ENCODE measurements around the gene CCDC7.

CCDC7 gene

DNA sequence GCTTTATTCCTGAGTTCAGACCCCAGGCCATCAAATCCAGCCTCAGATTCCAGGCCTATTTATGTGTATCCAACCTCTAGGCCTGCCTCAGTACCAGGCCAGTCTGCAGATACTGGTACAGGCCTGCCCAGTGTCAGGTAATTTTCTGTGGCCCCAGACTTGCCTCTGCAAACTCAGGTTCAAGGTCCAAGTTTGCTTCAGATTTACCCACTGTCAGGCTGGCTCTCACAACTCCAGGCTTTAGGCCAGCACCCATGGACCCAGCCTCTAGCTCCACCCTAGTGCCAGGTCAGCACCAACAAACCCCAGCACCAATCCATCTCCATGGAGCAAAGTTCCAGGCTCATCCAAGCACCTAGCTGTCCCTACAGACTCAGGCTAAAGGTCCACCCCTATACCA, 342.4 kb downstream of the CCDC7 start:
- Histone ChIP-seq H3K79me2 (ENCODE audit: insufficient read depth, low read length) (no peaks in the 10 kb centered on the region), H2AFZ (ENCODE audit: low read depth, low read length) (no peak overlapping the region), H3K27me3 (ENCODE audit: insufficient read depth, low read length, poor library complexity) (no peaks in the 10 kb centered on the region), H3K36me3 (ENCODE audit: insufficient read depth, low read length) (no peaks in the 10 kb centered on the region), H3K4me3 (ENCODE audit: low read depth in 1 of 2, low read length in 2 of 2) (no peak overlapping the region), H4K20me1 (ENCODE audit: insufficient read depth, low read length) (no peaks in the 10 kb centered on the region), H3K9ac (ENCODE audit: low read depth, low read length) (no peak overlapping the region), H3K9me3 (ENCODE audit: insufficient read depth, low read length, severe bottlenecking) (peaks cover 6% of the 10 kb centered on the region), H3K4me1 (ENCODE audit: insufficient read depth, low read length) (no peaks in the 10 kb centered on the region), H3K27ac (ENCODE audit: low read length) (no peak overlapping the region), H3K4me2 (ENCODE audit: insufficient read depth, low read length) (no peak overlapping the region)
- DNase-seq (no peak), ATAC-seq (ENCODE audit: insufficient read depth, low read depth) (no peak)
- TF ChIP-seq, protein P1, sequence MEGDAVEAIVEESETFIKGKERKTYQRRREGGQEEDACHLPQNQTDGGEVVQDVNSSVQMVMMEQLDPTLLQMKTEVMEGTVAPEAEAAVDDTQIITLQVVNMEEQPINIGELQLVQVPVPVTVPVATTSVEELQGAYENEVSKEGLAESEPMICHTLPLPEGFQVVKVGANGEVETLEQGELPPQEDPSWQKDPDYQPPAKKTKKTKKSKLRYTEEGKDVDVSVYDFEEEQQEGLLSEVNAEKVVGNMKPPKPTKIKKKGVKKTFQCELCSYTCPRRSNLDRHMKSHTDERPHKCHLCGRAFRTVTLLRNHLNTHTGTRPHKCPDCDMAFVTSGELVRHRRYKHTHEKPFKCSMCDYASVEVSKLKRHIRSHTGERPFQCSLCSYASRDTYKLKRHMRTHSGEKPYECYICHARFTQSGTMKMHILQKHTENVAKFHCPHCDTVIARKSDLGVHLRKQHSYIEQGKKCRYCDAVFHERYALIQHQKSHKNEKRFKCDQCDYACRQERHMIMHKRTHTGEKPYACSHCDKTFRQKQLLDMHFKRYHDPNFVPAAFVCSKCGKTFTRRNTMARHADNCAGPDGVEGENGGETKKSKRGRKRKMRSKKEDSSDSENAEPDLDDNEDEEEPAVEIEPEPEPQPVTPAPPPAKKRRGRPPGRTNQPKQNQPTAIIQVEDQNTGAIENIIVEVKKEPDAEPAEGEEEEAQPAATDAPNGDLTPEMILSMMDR (IDR thresholded peaks at IDR 0.05; ENCODE audit: borderline replicate concordance, extremely low read depth, low read length, poor library complexity, severe bottlenecking), result no peak
- no peak for TF ChIP-seq EZH2 (IDR thresholded peaks at IDR 0.05; ENCODE audit: borderline replicate concordance, low read depth, low read length, severe bottlenecking)

DNA sequence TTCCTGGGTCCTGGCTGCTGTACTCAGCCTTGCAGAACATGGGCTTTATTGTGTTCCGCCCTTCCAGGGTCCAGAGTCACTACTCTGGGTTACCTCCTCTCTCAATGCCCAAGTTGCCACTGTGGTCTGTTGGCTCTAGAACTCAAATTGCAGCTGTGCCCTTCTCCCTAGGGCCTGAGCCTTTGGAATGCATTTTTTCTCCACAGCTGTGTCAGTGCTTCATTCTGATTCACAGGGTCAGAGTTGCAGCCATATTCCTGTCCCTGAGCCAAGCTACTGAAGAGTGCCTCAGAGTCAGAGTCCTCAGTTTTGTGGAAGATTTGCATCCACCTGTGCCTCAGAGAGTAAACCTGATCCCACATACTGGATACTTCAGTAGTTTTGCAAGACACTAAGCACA, 344.5 kb downstream of the CCDC7 start:
- TF ChIP-seq, protein P1 (IDR thresholded peaks at IDR 0.05; ENCODE audit: borderline replicate concordance, extremely low read depth, low read length, poor library complexity, severe bottlenecking), result no peak
- no peak for TF ChIP-seq EZH2 (IDR thresholded peaks at IDR 0.05; ENCODE audit: borderline replicate concordance, low read depth, low read length, severe bottlenecking)
- no peak for DNase-seq
- Histone ChIP-seq H3K27ac (ENCODE audit: low read length) (no peak overlapping the region), H3K36me3 (ENCODE audit: insufficient read depth, low read length) (no peaks in the 10 kb centered on the region), H2AFZ (ENCODE audit: low read depth, low read length) (no peak overlapping the region), H3K27me3 (ENCODE audit: insufficient read depth, low read length, poor library complexity) (no peaks in the 10 kb centered on the region), H3K4me1 (ENCODE audit: insufficient read depth, low read length) (no peaks in the 10 kb centered on the region), H4K20me1 (ENCODE audit: insufficient read depth, low read length) (no peaks in the 10 kb centered on the region), H3K9me3 (ENCODE audit: insufficient read depth, low read length, severe bottlenecking) (peaks cover 6% of the 10 kb centered on the region), H3K4me2 (ENCODE audit: insufficient read depth, low read length) (no peak overlapping the region), H3K9ac (ENCODE audit: low read depth, low read length) (no peak overlapping the region), H3K79me2 (ENCODE audit: insufficient read depth, low read length) (no peaks in the 10 kb centered on the region), H3K4me3 (ENCODE audit: low read depth in 1 of 2, low read length in 2 of 2) (no peak overlapping the region)
- ATAC-seq (ENCODE audit: insufficient read depth, low read depth), result no peak

DNA sequence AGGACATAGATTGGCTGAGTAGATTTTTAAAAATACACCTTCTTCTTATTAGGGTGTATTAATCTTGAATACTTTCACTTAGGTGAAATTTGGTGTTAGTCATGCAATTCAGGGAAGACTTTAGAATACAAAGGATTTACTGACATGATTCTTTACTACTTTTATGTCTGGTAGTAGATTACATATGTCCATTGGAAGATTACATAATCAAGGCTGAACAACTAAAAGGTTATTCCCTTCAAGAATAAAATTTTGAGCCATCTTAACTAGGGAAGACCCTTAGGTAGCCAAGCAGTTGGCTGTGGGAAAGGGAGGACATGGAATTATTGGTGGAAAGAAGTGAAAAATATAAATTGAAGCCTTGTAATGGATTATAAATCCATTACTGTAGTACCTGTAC, 347.1 kb downstream of the CCDC7 start:
- TF ChIP-seq, protein P1 (IDR thresholded peaks at IDR 0.05; ENCODE audit: borderline replicate concordance, extremely low read depth, low read length, poor library complexity, severe bottlenecking), result no peak
- no peak for TF ChIP-seq EZH2 (IDR thresholded peaks at IDR 0.05; ENCODE audit: borderline replicate concordance, low read depth, low read length, severe bottlenecking)
- H2AFZ ChIP-seq (ENCODE audit: low read depth, low read length), result no peak overlapping the region
- no peak overlapping the region for H3K27ac ChIP-seq (ENCODE audit: low read length)
- H3K4me1 ChIP-seq (ENCODE audit: insufficient read depth, low read length), result no peaks in the 10 kb centered on the region
- H4K20me1 ChIP-seq (ENCODE audit: insufficient read depth, low read length), result no peaks in the 10 kb centered on the region
- no peak overlapping the region for H3K4me2 ChIP-seq (ENCODE audit: insufficient read depth, low read length)
- no peak for DNase-seq
- H3K9ac ChIP-seq (ENCODE audit: low read depth, low read length), result no peak overlapping the region
- ATAC-seq (ENCODE audit: insufficient read depth, low read depth), result no peak
- no peaks in the 10 kb centered on the region for H3K79me2 ChIP-seq (ENCODE audit: insufficient read depth, low read length)
- no peak overlapping the region for H3K4me3 ChIP-seq (ENCODE audit: low read depth in 1 of 2, low read length in 2 of 2)
- peaks cover 2% of the 10 kb centered on the region for H3K9me3 ChIP-seq (ENCODE audit: insufficient read depth, low read length, severe bottlenecking)
- H3K27me3 ChIP-seq (ENCODE audit: insufficient read depth, low read length, poor library complexity), result no peaks in the 10 kb centered on the region
- H3K36me3 ChIP-seq (ENCODE audit: insufficient read depth, low read length), result no peaks in the 10 kb centered on the region
